Measurements from ENCODE around the gene EBF3.

The EBF3 gene

DNA sequence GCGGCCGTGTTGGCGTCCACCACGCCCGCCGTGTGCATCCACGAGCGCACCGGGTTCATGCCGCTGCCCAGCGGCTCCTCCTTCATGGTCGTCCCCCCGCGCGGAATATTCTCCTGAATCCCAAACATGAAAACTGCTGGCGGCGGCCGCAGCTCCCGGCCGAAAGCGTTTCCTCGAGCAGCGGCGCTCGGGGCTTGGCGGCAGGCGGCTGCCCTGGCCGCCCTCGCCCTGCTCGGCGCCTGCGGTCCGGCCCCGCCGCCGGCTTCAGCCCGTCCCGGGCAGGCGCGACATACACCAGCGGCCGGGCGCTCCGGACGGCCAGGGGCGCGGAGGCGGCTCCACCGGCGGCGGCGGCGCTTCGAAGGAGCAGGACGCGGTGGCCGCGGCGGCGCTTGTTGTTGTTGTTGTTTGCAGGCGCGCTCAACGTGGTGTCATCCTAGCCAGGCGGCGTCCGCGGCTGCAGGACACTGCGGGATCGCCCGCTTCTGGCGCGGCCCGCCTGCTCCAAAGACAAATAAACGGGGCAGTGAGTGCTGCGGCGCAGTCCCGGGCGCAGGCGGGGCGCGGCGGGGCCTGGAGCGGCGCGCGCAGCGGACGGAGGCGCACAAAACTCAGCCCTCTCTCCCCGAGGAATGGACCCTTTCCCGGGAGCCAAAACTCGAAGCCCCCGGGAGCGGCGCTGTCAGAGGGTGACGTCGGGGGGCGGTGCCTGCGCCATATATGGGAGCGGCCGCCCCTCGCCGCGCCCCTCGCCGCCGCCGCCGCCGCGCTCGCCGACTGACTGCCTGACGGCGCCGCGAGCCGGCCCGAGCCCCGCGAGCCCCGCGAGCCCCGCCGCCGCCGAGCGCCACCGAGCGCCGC is at the start of gene EBF3:
Gene EBF3 (minus strand): TSS at position 634 of the 861 bp plus-strand sequence. CDS start 506 bp downstream, at position 128.
- peak; percentile 84 for DNase-seq

DNA sequence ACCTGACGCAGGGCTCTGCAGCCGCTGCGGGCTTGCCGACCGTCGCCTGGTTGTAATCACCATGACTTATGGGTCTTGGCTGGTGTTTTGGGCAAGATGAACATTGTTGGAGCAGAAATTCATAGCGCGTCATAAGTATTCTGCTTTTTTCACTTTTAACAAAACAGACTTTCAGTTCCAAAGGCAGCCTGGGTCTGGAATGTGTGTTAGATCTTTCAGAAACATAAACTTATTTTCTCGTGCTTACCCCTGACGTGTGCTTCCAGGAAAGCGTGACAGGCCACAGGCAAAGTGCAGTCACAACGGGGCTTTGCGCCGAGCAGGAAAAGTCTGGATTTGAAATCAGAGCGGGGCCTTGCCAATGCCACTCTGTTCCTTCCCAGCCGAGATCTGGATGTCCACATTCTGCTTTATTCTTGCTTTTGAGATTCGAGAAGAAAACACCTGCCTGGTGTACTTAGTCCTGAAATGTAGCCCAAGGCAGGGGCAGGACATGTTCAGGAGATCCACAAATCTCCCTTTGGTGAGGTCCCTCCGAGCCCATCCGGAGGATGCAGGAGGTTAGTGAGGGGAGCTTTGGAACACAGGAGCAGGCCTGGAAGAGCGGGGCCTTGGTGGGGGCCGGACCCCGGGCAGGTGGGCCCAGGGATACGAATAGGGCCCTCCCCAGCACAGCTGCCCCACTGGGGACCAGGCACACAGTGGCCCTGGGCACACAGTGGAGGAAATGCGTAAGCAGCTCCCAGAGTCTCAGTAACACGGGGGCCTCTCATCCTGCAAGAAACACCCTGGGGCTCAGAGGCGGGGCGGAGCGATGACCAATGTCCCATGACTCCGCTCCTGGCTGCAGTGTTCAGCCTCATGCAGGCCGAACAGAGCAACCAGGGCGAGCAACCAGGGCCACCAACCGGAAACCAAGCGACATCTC is 49.5 kb upstream of the EBF3 start:
- DNase-seq, result no peak

DNA sequence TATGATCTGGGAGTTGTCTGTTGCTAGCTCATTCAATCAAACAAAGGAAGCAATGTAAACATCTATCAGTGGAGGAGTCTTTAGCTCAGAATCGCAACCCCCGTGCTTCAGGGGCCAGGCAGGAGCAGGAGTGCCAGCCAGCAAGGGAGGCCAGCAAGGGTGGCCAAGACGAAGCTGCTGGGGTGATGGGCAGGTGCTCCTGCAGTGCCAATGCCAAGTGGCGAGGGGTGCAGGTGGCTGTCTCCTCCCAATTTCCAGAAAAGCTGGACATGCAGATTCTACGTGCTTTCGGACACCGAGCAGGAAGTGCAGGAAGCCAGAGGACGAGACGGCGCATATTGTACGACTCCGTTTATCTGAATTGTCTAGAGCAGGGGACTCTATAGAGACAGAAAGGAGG is 48.1 kb upstream of the EBF3 start:
- no peak for DNase-seq

GRCh38 chr10:130010653-130011052 is 46.6 kb upstream of the EBF3 start:
- no peak for DNase-seq

GRCh38 chr10:130009228-130009627 is 45.2 kb upstream of the EBF3 start:
- no peak for DNase-seq

- DNase-seq, result no peak
Measured at GRCh38 chr10:130003787-130004613, 39.9 kb upstream of the EBF3 start.

GRCh38 chr10:130003166-130003565 is 39.1 kb upstream of the EBF3 start:
- no peak for DNase-seq

- DNase-seq, result no peak
Measured at GRCh38 chr10:130002606-130003005, 38.5 kb upstream of the EBF3 start.

DNA sequence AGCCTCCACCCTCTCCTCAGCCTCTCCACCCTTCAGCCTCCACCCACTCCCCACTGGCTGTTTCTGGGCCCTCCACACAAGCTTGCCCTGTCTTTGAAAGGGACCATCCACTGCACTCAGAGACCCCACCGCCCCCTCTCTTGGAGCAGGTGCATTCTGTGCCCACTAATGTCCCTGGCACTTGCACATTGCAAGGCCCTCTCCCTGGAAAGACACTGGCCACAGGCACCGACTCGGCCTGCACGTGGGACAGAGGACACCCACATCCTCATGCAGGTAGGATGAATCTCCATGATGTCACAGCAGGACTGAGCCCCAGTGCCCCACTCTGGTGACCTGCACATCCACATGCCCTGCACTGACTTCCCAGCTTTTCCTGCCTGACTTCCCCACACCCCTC is 36.8 kb upstream of the EBF3 start:
- DNase-seq, result no peak

- DNase-seq, result no peak
Measured at GRCh38 chr10:129999140-129999539, 35.1 kb upstream of the EBF3 start.

DNA sequence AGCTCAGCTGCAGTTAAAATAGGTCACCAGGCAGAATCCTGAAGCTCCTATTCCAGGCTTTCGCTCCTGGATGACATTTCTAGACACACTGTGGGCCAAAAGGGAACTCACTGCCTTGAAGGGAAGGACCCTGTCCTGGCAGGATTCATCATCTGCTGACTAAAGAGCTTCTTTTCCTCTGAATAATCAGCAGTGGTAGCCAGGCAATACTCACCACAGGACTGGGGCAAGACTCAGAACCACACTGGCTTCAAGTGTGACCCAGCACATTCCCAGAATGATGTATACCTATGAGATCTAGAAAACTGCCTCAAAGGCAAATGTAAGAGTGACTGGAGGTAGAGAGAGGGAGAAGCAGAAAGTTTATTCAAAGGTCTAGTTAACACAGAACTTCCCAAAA is 29.5 kb upstream of the EBF3 start:
- DNase-seq, result no peak

DNA sequence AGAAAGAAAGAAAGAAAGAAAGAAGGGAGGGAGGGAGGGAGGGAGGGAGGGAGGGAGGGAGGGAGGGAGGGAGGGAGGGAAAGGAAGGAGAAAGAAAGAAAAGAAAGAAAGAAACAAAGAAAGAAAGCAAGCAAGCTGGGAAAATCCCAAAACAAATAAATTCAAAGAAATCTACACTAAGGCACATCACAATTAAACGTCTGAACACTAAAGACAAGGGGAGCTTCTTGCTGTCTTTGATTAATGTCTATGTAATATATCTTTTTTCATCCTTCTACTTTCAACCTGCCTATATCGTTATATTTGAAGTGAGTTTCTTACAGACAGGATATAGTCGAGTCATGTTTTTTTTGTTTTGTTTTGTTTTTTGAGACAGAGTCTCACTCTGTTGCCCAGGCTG is 28.3 kb upstream of the EBF3 start:
- DNase-seq, result no peak

DNA sequence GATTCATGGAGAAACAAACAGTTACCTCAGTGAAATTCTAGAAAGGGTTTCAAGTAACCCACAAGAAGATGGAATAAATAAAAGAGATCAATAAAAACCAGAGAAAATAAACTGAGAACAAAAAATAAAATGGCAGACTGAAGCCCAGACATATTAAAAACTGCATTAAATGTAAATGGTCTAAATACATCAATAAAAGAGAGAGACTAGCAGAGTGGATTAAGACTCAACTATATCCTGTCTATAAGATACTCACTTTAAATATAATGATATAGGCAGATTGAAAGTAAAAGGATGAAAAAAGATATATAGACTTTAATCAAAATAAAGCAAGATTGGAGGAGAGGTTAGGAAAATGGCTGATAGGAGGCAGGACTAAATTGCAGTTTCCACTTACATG is 18.8 kb upstream of the EBF3 start:
- DNase-seq, result no peak

DNA sequence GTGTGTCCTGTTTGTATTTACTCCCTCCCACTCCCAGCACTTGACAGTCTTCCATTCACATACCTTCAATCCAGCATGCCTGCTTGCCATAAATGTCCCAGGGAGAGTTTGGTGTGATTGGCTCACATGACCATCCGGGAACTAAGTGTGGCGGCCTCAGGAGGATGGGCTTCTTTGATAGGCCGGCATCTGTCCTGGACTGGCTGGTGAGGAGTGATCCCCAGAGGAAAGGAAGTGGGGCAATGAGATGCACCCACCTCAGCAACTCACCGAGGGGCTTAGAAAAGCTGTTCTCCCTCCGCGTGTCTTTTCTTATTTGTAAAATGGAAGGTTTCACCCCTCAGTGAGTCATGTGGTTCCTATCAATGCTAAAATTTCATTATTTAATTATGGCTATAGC is 14.9 kb upstream of the EBF3 start:
- DNase-seq, result no peak

GRCh38 chr10:129978322-129978721 is 14.2 kb upstream of the EBF3 start:
- no peak for DNase-seq

DNA sequence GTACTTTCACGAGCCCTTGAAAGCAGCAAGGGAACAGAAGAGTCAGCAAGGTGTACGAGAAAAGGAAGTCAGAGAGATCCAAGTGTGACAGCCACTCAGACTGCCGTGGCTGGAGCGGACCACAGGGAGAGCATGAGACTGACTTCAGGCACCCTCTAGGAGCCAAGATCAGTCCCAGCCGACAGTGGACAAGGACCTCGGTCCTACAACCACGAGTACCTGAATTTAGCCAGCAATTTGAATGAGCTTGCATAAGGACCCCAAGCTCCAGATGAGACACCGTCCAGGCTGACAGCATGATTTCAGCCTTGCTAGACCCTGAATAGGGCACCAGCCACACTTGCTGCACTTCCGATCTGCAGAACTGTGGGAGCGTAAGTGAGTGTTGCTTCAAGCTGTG is 13.7 kb upstream of the EBF3 start:
- no peak for DNase-seq

GRCh38 chr10:129973674-129974059 is 9.6 kb upstream of the EBF3 start:
- no peak for DNase-seq

GRCh38 chr10:129972966-129973673 is 9.0 kb upstream of the EBF3 start:
- DNase-seq, result no peak

DNA sequence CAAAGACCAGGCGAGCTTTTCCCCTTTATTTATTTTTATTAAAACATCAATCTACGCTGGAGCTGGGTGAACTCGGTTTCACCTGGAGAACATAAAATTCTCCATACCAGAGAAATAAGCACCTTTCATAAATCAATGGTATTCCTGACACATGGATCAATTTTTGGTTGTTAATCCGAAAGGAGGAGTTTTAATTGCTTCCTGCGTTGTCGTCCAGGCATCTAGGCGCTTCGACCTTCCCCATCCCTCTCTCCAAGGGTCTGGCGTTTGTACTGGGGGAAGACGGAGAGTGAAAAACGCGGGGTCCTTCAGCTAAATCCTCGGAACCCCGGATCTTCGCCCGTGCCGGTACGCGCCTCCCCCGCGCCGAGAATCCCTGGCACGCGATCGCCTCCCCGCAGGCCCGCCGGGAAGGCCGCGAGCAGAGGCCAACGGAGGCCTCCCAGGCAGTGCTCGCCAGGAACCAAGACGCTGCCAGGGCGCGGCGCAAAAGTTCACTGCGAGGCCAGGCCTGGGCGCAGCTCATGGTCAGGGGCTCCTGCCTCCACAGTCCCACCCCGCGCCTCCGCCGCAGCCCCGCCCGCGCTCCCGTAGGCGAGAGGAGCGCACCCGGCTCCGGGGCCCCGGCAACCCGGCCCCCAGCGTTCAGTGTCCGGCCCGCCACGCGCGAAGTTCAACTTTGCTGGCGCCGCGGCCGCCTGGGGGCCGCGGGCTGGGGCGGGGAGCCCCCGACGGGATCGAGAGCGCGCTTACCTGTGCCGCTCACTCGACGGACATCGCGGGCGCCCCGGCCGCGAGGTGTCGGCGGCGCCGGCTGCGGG is 8.3 kb upstream of the EBF3 start:
- DNase-seq, result no peak

DNA sequence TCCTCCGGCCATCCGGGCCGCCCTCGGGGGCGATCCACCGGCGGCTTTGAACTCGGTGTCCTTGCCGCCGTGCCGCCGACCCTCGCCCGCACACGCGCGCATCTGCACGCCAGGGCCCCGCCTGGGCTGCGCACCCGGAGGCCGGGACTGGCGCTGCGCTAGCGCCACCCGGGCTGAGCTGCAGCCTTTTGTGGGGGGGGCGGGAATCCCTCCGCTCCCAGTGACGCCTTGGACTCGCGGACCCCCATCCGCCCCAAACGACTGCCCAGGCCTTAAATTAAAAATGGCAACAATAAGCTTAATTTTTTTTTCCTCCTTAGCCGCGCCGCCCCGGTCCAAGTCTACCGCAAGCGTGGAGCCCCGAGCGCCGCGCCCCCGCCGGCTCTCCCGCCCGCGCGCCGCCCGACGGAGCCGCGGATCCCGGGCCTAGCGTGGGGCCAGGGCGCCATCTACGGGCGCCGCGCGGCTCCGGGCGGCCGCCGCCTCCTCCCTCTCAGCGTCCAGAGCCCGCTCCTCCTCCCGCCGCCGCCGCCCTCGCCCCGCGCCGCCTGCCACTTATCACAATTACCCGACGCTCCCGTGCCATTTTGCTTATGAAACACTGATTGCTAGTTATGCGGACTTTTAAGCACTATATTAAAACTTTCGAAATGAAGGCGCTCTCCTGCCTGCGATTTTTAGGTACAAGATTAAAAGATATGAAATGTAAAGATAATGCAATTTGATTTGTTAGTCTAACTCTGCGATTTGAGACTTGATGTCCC is 7.5 kb upstream of the EBF3 start:
- DNase-seq, result no peak
